AG04449 (cell line): Measurements from ENCODE around the gene SLC2A14.
"Not testable (repeated sequence)": the region's sequence is repeated elsewhere in the genome, so short reads cannot be mapped to it uniquely, and the experiment has no call there.

Experiments used
- CTCF ChIA-PET: fragments of 350-600 bp; formaldehyde crosslinking; extraction: SDS; loops from one replicate; lab custom pipeline; 2021; ENCODE audit warnings: antibody characterized with exemption; lab: Yijun Ruan, JAX
- POLR2A ChIA-PET: fragments of 400-600, 350-600 bp; formaldehyde crosslinking; extraction: SDS; loops from one replicate; lab custom pipeline; 2020; ENCODE audit warnings: antibody characterized with exemption, inconsistent platforms; lab: Yijun Ruan, JAX
- DNase-seq: peaks from one replicate; pipeline ENCODE4 v3.0.0-alpha.2; 2010; ENCODE audit warnings: low read depth, low spot score
- H3K4me3 ChIP-seq: 2 replicates; pipeline ENCODE4 v1.5.1; 2011; ENCODE audit warnings: low read depth, mild to moderate bottlenecking, control low read depth, low read length
- TF ChIP-seq, protein P1 (sequence below): IDR thresholded peaks from one replicate; pipeline ENCODE4 v1.5.1; 2011; ENCODE audit warnings: mild to moderate bottlenecking, moderate library complexity, low read length, control low read depth, inconsistent platforms; ENCODE audit not compliant: insufficient read depth; ENCODE audit errors: missing control alignments

SLC2A14 gene

GRCh38 chr12:7907009-7907408 is 34.3 kb upstream of the SLC2A14 start:
- ChIA-PET CTCF (interaction anchor here (0.7 to 7.5 kb wide), 4 partner anchors 12 to 26 kb away, joined by 3 to 37 read pairs (median 8); no protein-coding TSS in a partner anchor), POLR2A (no interaction called here)
- DNase-seq = no peak
- H3K4me3 ChIP-seq = no peak overlapping the region
- TF ChIP-seq, protein P1, sequence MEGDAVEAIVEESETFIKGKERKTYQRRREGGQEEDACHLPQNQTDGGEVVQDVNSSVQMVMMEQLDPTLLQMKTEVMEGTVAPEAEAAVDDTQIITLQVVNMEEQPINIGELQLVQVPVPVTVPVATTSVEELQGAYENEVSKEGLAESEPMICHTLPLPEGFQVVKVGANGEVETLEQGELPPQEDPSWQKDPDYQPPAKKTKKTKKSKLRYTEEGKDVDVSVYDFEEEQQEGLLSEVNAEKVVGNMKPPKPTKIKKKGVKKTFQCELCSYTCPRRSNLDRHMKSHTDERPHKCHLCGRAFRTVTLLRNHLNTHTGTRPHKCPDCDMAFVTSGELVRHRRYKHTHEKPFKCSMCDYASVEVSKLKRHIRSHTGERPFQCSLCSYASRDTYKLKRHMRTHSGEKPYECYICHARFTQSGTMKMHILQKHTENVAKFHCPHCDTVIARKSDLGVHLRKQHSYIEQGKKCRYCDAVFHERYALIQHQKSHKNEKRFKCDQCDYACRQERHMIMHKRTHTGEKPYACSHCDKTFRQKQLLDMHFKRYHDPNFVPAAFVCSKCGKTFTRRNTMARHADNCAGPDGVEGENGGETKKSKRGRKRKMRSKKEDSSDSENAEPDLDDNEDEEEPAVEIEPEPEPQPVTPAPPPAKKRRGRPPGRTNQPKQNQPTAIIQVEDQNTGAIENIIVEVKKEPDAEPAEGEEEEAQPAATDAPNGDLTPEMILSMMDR = peak; percentile 19

DNA sequence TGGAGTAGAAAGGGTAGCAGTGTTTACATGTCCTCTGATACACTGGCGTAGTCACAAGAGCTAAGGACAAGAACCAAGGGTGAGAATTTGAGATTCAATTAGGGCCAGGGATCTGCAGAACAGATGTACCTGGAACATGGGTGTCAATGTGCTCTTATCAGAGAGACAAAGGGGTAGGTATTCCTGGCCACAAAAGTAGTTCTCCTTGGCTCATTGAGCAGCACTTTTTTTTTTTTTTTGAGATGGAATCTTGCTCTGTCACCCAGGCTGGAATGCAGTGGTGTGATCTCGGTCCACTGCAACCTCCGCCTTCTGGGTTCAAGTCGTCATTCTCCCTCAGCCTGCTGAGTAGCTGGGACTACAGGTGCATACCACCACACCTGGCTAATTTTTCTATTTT is 33.6 kb upstream of the SLC2A14 start:
- POLR2A ChIA-PET, DNase-seq, H3K4me3 ChIP-seq: not testable (repeated sequence)
- CTCF ChIA-PET = interaction anchor here (2.1 to 7.5 kb wide), 4 partner anchors 13 to 88 kb away, joined by 4 to 37 read pairs (median 8); no protein-coding TSS in a partner anchor

DNA sequence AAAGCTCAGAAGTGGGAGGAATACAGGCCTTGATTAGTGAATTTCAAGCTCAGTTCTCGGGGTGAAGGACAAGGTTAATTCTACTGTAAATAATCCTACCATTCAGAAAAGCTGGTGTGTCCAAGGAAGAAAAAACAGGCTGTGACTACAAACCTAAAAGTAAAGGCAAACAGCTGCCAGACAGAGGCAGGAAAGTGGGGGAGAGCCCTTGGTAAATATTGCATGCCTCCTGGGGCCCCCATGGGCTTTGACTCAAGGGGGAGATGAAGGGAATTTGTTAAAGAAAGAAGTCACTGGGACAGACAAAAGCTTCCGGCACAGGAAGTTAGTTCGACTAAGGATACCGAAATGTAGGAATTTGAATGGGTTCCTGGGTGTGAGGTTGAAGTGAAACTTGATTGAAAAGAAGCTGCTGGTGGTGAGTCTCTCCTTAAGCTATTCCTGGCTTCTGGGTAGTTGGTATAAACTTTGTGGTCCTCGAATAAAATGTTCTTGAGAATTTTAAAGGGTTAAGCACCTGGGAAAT is 32.9 kb upstream of the SLC2A14 start:
- DNase-seq, H3K4me3 ChIP-seq, POLR2A ChIA-PET: not testable (repeated sequence)
- CTCF ChIA-PET = interaction anchor here (0.8 to 7.5 kb wide), 10 partner anchors 12 to 99 kb away, joined by 3 to 37 read pairs (median 4); no protein-coding TSS in a partner anchor

- ChIA-PET CTCF (interaction anchor here (0.8 to 7.5 kb wide), 10 partner anchors 12 to 98 kb away, joined by 3 to 37 read pairs (median 4); no protein-coding TSS in a partner anchor), POLR2A (no interaction called here)
- TF ChIP-seq, protein P1 = no peak
- DNase-seq = no peak
- no peak overlapping the region for H3K4me3 ChIP-seq
Measured at GRCh38 chr12:7905071-7905470, 32.4 kb upstream of the SLC2A14 start.

DNA sequence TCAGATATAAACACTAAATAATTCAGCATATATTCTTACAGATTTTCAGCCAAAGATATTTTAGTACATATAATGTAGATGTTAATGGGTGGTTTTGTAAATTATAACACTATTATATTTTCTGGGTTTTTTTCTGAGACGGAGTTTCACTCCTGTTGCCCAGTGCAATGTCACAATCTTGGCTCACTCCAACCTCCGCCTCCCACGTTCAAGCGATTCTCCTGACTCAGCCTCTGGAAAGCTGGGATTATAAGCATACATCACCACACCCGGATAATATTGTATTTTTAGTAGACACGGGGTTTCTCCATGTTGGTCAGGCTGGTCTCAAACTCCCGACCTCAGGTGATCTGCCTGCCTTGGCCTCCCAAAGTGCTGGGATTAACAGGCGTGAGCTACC is 29.7 kb upstream of the SLC2A14 start:
- POLR2A ChIA-PET = not testable (repeated sequence)

DNA sequence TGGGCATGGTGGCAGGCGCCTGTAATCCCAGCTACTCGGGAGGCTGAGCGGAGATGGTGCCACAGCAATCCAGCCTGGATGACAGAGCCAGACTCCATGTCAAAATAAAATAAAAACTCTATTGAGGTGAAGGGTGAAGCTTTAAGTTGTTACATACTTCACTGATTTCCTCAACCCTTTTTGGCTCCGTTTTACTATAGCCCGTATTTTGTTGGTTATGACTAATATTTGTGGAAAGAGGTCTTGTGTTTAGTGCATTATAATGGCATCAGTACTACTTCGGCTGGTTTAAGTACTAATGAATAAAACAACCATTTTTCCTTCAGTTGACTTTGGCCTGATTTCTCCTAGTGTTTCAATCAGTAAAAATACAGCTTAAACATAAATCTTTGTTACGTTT is 27.0 kb upstream of the SLC2A14 start:
- TF ChIP-seq, protein P1 = no peak
- DNase-seq = no peak
- POLR2A ChIA-PET = no interaction called here
- H3K4me3 ChIP-seq = no peak overlapping the region
- CTCF ChIA-PET = interaction anchor here (0.9 to 1.3 kb wide), 3 partner anchors 8 to 95 kb away, joined by 3 read pairs; no protein-coding TSS in a partner anchor

More for the DNA sequence above, 29.7 kb upstream of the SLC2A14 start:
- DNase-seq, H3K4me3 ChIP-seq: not testable (repeated sequence)
- CTCF ChIA-PET = interaction anchor here (1.2 kb wide), 1 partner anchor 31 kb away, joined by 3 read pairs; no protein-coding TSS in a partner anchor

DNA sequence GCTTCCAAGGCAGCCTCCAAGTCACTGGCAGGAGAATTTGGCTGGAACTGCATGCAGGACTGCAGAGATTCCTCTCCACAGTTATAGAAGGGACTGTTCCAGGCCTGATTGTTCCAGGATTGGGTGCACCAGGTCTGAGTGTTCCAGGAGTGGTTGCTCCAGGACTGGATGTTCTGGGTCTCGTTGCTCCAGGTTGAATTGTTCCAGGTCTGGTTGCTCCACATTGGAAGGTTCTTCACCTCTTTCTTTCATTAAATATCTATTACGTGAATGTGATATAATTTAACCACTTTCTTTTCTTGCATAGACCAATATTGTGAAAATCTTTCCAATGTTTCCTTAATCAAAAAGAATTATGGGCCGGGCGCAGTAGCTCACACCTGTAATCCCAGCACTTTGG is 24.0 kb upstream of the SLC2A14 start:
- H3K4me3 ChIP-seq, DNase-seq, CTCF ChIA-PET, POLR2A ChIA-PET: not testable (repeated sequence)

DNA sequence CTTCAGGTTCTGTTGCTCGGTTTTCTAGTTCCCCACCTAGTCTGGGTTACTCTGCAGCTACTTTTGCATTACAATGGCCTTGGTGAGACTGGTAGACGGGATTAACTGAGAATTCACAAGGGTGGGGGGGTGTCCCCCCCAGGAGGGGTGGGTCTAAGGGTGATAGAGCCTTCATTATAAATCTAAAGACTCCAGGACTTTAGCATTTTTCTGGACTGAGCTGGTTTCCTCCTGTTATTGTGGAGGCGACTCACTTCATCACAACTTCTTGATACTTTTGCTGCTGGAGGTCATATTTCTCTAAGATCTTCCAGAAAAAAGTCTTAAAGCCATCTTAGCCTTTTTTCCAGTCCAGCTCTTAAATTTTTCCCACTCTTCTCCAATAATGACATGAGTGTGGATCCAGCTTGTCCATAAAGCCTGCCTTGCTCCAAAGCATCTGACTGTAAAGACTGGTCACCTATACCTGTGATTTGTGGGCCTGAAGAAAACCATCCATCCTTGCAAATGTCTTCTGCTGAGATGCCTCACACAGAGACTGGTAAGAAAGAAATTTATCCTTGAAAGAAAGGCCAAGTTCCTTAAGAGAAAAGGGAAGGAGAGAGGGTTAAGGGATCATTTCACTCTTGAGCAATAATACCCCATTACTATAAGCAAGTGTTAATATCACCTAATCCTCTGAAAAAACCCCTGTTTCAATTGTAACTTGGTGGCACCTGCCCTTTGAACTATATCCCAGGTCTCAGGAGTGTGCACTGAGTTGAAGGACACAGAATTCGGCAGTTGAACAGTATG is 19.7 kb upstream of the SLC2A14 start:
- DNase-seq = no peak
- no peak overlapping the region for H3K4me3 ChIP-seq
- TF ChIP-seq, protein P1 = no peak
- ChIA-PET CTCF (interaction anchor here (1.4 to 2.4 kb wide), 2 partner anchors 13 to 34 kb away, joined by 3 to 10 read pairs; no protein-coding TSS in a partner anchor), POLR2A (interaction anchor here (1.0 kb wide), 1 partner anchor 40 kb away, joined by 3 read pairs; no protein-coding TSS in a partner anchor)
